Hepatocyte (in vitro differentiated cells): ENCODE measurements around the gene NTRK3.

Experiments
- EZH2phosphoT487 ChIP-seq: fragments of 200-600 bp; sonication (generic); IDR thresholded peaks from one replicate; pipeline ENCODE4 v1.6.1; 2018; ENCODE audit warnings: antibody characterized with exemption, mild to moderate bottlenecking, low read depth, moderate library complexity; ENCODE audit not compliant: unreplicated experiment, severe bottlenecking
- TF ChIP-seq, protein P1 (sequence below): fragments of 200-600 bp; sonication (generic); IDR thresholded peaks from 2 replicates; pipeline ENCODE4 v1.5.1; 2016; ENCODE audit warnings: antibody characterized with exemption, mild to moderate bottlenecking; ENCODE audit not compliant: poor library complexity

DNA sequence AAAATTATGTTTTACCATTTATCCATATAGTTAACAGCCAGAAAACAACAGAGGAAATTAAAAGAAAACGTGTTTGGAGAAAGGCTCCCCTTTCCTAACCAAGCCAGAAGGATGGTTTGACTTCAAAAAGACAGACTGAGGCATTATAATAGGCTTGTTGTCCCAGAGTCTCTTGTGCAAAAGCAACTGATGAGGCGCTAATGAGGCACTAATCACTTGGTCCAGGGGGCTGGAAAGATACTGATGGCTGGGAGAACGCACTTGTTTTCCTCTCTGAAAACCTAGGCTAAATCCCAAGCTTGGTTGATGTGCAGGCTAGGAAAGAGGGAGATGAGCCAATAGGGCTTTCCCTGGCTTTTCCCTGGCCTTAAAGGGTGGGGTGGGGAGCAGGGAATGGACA is 389.6 kb downstream of the NTRK3 start:
- TF ChIP-seq, protein P1, sequence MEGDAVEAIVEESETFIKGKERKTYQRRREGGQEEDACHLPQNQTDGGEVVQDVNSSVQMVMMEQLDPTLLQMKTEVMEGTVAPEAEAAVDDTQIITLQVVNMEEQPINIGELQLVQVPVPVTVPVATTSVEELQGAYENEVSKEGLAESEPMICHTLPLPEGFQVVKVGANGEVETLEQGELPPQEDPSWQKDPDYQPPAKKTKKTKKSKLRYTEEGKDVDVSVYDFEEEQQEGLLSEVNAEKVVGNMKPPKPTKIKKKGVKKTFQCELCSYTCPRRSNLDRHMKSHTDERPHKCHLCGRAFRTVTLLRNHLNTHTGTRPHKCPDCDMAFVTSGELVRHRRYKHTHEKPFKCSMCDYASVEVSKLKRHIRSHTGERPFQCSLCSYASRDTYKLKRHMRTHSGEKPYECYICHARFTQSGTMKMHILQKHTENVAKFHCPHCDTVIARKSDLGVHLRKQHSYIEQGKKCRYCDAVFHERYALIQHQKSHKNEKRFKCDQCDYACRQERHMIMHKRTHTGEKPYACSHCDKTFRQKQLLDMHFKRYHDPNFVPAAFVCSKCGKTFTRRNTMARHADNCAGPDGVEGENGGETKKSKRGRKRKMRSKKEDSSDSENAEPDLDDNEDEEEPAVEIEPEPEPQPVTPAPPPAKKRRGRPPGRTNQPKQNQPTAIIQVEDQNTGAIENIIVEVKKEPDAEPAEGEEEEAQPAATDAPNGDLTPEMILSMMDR, result no peak
- no peak for TF ChIP-seq EZH2phosphoT487
